HG02870 (cell line): ENCODE data around the gene CCDC138.

Experiments
- ATAC-seq: cut with Tn5 transposase; IDR thresholded peaks from one replicate; pipeline ENCODE4 v1.9.1; 2021; ENCODE audit warnings: mild to moderate bottlenecking, moderate library complexity; ENCODE audit not compliant: unreplicated experiment

The CCDC138 gene

DNA sequence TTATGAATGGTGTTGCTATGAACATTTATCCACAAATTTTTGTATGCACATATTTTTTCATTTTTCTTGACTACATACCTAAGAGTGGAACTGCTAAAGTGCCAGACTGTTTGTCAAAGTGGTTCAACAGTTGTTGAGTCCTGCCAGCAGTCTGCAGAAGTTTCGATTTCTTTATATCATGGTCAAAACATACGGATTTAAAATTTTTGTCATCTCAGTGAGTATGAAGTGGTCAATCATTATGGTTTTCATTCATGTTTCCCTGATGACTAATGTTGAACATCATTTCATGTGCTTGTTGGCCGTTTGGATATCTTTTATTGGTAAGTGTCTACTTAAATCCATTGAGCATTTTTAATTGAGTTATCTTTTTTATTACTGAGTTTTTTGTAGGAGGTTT, 39.2 kb downstream of the CCDC138 start:
- ATAC-seq: no peak

DNA sequence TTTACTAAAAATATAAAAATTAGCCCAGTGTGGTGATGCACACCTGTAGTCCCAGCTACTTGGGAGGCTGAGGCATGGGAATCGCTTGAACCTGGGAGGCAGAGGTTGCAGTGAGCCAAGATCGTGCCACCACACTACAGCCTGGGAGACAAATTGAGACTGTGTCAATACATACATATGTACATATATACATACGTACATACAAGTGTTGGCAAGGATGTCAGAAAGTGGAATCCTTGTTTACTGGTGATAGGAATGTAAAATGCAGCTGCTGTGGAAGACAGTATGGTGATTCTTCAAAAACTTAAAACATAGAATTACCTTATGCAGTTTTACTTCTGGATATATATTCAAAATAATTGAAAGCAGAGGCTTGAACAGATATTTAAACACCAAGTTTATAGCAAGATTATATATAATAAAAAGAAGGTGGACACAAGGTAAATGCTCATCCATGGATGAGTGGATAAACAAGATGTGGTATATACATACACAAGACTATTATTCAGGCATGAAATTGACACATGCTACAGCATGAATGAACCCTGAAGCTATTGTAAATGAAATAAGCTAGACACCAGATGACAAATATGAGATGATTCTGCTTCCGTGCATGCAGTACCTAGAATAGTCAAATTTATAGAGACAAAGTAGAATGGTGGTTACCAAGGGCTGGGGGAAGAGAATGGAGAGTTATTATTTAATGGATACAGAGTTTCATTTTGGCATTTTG, 43.2 kb downstream of the CCDC138 start:
- ATAC-seq: no peak

DNA sequence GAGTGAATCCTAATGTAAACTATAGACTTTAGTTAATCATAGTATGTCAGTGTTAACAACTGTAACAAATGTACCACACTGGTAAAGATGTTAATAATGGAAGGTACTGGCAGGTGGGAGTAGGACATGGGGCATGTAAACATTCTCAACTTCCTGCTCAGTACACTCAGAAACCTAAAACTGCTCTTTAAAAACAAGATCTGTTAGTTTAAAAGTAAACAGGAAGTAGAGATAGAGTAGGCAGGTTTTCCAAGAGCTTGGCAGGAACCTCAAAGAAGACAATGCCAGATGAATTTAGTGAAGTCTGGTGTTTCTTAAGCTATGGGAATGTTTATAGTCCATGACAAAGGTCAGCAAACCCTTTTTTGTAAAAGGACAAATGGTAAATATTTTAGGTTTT, 46.6 kb downstream of the CCDC138 start:
- ATAC-seq: no peak

DNA sequence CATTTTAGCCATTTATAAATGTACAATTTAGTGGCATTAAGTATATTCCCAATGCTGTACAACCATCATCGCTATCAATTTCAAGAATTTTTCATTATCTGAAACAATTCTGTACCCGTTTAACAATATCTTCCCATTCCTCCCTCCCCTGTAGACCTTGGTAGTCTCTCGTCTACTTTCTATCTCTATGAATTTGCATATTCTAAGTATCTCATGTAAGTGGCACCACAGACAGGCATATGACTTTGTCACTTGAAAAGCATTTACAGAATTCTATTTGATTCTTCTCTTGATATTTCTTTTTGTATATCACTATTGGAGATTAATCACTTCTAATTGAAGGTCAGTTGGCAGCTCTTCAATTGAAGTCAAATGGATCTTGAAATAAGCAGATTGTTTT, 48.0 kb downstream of the CCDC138 start:
- no peak for ATAC-seq

DNA sequence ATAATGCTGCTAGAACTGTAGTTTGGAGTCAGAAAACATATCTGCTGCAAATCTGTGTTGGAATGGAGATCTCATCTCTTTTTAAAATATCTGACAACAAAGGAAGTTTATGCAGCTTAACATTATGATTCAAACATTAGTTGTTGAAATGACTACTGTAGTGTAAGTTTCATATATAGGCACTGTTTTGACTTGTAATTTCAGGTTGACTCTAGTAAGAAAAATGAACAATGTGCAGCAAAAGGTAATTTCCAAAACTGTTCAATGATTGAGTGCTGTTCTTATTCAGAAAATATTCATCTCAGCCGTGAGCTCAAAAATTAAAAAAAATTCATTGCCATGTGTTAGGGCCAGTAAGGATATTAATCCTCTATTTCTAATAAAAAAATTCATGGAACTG, 48.5 kb downstream of the CCDC138 start:
- peak; percentile 71 for ATAC-seq

DNA sequence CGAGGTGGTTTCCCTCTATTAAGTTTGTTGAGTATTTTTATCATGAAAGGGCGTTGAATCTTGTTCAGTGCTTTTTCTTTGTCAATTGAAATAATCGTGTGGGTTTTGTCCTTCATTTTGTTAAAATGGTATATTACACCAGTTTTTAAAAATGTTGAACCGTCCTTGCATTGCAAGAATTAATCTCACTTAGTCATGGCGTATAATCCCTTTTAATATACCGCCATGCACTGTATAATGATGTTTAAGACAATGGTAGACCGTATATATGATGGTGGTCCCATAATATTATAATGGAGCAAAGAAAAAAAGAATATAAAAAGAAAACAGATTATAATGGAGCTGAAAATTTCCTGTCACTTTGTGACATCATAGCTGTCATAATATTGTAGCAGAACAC, 50.6 kb downstream of the CCDC138 start:
- ATAC-seq: no peak

DNA sequence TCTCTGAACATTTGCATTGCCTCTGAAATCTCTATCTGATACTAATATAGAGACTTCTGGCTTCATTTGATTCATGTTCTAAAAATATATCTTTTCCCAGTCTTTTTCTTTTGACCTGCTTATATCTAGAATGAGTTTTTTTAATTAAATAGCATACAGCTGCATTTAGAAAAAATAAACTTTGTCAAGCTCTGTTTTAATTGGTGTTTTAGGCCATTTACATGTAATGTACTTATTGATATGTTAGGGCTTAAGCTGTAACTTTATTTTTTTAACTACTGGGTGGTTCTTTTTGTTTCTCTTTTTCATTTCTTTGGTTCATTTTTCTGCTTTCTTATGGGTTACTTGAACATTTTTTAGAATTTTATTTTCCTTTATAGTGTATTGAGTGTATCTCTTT, 54.9 kb downstream of the CCDC138 start:
- ATAC-seq: no peak

DNA sequence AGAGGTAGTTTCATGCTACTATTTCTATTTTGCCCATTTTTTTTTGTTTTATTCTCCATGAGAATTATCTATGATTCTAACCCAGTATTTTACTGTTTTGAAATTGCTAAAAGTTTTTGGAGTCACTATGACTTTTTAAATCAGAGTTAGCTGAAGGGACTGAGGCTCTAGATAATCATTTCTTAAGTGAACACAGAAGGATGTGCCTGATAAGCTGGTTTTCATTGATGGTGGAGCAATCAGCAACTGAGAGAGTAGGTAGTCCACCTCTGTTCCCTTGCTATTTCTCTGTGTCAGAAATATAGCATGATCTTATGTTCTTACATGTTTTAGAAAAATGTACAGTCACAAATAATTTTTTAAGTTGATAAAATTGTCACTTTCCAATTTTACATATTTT, 59.4 kb downstream of the CCDC138 start:
- no peak for ATAC-seq

DNA sequence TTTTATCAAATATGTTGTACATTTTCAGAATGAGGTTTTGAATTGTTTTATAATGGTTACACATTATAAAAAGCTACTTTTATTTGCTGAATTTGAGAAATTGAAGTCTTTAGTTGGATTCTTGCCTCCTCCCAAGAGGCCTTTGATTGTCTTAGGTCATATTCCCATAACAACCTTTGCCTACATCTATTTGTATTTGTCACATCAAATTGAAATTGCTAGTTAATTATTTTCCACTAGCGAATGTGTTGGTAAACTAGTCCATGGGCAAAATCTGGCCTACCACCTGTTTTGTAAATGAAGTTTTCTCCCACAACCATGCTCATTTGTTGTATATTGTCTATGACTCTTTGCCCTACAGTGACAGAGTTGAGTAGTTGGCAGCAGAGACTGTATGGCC, 60.4 kb downstream of the CCDC138 start:
- ATAC-seq: no peak

DNA sequence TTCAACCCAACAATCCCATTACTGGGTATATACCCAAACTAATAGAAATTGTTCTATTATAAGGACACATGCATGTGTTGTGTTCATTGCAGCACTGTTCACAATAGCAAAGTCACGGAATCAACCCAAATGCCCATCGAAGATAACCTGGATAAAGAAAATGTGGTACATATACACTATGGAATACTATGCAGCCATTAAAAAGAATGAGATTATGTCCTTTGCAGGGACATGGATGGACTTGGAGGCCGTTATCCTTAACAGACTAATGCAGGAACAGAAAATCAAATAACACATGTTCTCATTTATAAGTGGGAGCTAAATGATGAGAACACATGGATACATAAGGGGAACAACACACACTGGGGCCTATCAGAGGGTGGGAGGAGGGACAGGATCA, 65.8 kb downstream of the CCDC138 start:
- no peak for ATAC-seq

DNA sequence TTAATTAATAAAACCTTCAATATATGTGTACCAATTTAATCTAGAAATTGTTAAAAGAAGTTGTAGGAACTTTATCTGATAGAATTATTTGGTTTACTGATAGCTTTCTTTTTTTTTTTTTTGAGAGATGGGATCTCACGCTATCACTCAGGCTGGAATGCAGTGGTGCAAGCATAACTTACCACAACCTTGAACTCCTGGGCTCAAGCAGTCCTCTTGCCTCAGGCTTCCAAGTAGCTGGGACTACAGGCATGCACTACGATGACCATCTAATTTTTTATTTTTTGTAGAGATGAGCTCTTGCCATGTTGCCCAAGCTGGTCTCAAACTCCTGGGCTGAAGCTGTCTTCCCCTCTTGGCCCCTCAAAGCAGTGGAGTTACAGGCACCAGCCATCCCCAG, 66.8 kb downstream of the CCDC138 start:
- ATAC-seq: no peak

DNA sequence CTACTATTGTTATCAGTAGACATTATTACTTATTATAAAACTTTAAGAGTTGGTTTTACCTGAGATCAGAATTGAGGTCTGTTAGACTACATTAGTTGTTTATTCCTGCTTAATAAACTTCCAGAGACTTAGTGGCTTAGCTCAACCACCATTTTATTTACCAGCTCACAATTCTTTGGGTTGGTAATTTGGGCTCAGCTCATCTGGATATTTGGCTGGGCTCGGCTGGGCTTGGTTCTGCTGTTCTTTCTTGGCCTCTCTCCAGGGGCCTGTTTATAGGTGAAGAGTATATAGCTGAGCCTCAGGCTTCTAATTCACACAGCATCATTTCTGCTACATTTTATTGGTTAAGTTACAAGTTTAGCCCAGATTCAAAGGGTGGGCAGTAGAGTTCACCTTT, 67.9 kb downstream of the CCDC138 start:
- ATAC-seq: no peak

DNA sequence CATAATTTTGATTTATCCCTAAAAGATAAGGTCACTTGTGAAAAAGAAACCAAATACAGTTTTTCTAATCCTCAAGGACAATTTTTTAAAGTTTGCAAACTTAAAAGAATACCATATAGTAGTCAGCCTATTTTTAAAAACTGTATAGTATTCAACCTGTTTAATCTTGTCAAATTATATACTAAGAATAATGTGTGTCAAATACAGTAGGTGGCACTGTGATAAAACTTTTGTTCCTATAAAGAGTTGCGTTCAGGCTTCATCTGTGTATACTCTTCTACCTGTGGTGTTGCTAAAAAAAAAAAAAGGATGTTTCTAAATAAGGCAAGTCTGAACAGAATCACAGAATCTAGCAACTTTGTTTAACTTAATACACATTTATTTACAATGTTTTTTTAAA, 68.6 kb downstream of the CCDC138 start:
- no peak for ATAC-seq

DNA sequence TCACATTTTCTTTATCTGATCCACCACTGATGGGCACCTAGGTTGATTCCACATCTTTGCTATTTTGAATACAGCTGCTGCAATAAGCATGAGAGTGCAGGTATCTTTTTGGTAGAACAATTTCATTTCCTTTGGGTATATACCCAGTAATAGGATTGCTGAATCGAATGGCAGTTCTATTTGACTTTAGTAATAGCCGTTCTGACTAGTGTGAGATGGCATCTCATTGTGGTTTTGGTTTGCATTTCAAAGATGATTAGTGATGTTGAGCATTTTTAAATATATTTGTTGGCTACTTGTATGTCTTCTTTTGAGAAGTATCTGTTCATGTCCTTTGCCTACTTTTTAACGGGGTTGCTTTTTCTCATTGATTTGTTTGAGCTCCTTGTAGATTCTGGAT, 72.3 kb downstream of the CCDC138 start:
- ATAC-seq: no peak

DNA sequence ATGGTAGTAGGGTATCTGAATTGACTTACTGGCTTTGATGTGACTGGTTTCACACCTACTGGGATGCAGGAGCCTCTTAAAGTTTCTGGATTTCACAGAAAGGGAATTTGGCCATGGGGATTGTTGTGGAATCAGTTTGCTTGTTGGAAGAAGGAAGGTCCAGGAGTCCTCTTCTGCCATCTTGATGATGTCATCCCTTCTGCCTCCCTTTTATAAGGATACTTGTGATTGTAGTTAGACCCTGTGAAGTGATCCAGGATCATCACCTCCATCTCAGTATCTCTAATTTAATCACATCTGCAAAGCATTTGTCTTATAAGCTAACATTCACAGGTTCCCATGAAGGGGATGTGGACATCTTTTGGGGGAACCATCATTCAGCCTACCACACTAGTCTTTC, 79.5 kb downstream of the CCDC138 start:
- ATAC-seq: no peak

DNA sequence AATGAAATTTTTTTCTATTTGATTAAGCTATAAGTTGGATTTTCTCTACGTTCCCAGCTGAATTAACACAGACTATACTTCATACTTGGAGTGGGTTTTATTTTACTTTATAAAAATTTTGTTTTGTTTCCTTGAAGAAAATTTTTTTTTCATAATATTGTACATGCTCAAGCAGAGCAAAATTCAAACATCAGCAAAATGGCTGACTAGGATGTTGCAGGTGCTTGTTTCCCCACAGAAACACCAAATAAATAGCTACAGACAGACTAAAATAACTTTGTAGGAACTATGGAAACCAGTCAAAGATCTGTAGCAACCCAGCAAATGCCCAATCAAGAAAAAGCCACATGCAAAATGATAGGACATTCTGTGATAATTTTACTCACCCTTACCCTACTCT, 82.3 kb downstream of the CCDC138 start:
- no peak for ATAC-seq

DNA sequence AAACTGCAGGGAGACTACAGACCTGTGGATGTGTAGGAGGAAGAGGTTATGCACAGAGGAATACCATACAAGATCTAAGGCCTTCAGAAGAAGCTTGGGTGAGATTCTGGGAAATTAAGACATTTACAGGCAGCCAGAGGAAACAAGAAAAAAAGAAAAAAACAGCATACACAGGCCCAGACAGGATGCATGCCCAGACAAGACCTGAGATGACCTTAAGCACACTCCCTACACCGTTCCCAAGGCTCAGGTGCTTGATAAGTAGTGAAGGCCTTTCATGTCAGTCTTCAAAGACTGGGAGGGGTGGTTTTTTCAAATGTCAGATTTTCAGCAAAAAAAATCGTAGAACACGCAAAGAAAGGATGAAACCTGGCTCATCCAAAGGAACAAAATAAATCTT, 83.0 kb downstream of the CCDC138 start:
- ATAC-seq: no peak

DNA sequence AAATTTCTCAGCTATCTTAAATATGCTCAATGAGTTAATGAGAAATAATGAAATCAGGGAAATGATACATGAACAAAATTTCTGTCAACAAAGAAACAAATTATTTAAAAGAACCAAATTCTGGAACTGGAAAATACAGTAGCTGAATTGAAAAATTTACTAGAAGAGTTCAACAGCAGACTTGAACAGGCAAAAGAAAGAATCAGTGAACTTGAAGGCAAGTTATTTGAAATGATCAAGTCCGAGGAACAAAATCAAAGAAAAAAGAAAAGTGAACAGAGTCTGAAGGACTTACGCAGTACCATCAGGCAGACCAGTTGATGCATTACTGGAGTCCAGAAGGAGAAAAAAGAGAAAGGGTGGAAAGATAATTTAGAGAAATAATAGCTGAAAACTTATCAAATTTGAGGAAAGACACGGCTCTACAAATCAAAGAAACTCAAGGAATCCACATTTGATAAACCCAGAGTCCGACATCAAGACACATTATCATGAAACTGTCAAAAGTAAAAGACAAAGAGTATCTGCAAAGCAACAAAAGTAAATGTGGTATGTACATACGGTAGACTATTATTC, 83.6 kb downstream of the CCDC138 start:
- no peak for ATAC-seq

DNA sequence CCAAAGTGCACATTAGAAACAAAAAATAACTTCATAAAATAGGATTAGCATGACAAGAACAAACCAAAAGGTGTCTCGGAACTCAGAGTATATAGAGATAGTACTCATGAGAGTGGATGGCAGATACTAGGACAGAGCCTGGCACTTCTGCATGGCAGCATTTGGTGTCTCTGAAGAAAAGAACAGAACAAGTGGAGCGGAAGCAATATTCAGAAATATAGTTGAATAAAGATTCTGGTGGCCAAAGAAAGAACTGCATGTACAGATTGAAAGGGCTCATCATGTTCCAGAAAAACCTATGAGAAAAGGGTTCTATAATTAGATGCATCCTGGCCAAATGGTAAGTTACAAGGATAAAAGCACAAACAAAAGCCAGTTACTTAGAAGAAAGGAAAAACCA, 90.9 kb downstream of the CCDC138 start:
- ATAC-seq: no peak

DNA sequence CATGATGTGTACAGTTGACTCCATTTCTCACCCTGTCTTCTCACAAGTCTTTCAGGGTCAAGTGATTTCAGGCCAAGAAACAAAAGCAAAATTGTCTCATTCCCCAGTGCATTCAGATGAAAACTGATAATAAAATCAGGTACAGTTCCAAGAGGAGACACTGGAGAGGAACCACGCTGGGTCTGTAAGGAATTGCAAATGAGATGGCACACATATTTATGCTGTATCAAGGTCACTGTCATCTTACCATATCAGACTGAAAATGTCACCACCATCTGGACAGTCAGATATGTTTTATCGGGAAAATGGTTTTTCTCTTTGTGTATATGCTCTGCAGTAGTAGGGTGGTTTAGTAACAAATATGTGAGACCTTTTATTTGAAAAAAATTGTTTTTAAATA, 91.7 kb downstream of the CCDC138 start:
- no peak for ATAC-seq

DNA sequence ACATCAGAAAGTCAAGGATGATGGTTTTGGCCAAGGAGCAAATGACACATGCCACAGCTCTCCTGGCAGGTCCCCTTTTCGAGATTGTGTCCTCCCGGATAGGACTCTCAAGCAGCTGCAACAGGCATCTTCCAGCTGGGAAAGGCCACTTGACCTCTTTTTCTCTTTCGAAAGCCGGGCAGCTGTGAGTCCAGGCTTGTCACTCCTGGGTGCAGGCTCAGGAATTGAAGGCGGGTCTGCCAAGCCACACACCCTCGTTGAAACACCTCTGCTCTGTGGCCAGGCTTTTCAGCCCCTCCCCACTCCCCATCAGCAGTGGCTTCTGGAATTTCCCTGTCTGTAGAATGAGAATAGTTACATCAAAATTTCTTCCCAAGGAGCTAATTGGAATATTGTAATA, 98.0 kb downstream of the CCDC138 start:
- ATAC-seq: no peak

DNA sequence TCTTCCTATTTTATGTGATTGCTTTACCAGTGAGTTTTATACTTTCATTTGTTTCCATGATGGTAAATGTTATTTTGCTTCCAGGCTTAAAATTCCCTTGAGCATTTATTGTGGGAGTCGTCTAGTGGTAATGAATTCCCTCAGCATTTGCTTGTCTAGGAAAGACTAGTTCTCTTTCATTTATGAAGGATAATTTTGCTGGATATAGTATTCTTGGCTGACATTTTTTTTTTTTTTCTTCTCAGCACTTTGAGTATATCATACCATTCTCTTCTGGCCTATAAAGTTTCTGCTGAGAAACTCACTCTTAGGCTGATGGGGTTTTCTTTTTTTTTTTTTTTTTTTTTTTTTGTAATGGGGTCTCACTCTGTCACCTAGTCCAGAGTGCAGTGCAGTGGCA, 103.3 kb downstream of the CCDC138 start:
- ATAC-seq: no peak

DNA sequence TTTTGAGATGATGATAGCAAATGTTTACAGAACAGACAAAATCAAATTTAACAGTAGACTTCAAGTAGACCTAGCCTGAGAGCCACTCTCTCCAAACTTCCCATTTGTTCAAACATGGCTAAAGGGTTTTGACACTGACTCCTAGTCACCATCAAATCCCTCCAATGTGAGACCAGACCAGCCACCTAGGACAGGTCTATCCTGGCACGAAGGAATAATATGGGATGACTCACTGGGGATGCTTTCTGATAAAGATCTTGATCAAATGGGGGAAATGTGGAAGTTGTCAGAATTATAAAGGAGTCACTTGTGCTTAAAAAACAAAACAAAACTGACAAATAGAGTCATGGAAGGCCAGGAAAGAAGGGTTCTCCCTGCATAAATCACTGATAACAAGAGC, 106.7 kb downstream of the CCDC138 start:
- no peak for ATAC-seq
